Gastroesophageal sphincter (tissue), 4 donors: ENCODE results near the gene ERCC6L2. TPM values are rescaled to one million over a fixed set of nuclear protein-coding genes. Genes with fewer than 3 reads are reported as not detected.

ENCODE experiments used
- ATAC-seq: fragments of 150-250 bp; one replicate; pipeline ENCODE4 v1.9.1; 2016; ENCODE audit warnings: mild to moderate bottlenecking, moderate library complexity
- H3K27ac ChIP-seq, 4 donors: fragments of 200-600 bp; sonication (generic) in 3 of 4; 1 replicate in 3 of 4; 2 replicates in 1 of 4; pipeline ENCODE4 v1.5.1; 2016 to 2019
- H3K27me3 ChIP-seq: fragments of 200-600 bp; sonication (generic); one replicate; pipeline ENCODE4 v1.5.1; 2019
- H3K36me3 ChIP-seq, 2 donors: fragments of 200-600 bp; sonication (generic); one replicate each; pipeline ENCODE4 v1.5.1; 2019; ENCODE audit warnings: control low read depth in 1 of 2
- H3K4me1 ChIP-seq, 3 donors: fragments of 200-600 bp; sonication (generic); 1 replicate in 2 of 3; 2 replicates in 1 of 3; pipeline ENCODE4 v1.5.1; 2016 to 2019; ENCODE audit warnings: control low read depth in 2 of 3
- H3K4me3 ChIP-seq, 2 donors: fragments of 200-600 bp; sonication (generic); one replicate each; pipeline ENCODE4 v1.5.1; 2019; ENCODE audit warnings: mild to moderate bottlenecking in 1 of 2, moderate library complexity in 1 of 2
- H3K9me3 ChIP-seq, 3 donors: fragments of 200-600 bp; sonication (generic); one replicate each; pipeline ENCODE4 v1.5.1; 2017 to 2019; ENCODE audit warnings: control low read depth in 2 of 3
- CTCF ChIP-seq, 4 experiments: fragments of 200-600 bp in 2 of 4; fragments of 450-650 bp in 2 of 4; sonication (generic) in 1 of 4; IDR thresholded peaks; one replicate each; pipeline ENCODE4 v1.5.1; 2017 to 2019; ENCODE audit warnings: antibody characterized with exemption in 4 of 4, mild to moderate bottlenecking in 2 of 4, moderate library complexity in 2 of 4
- EP300 ChIP-seq: sonication (generic); formaldehyde crosslinking; IDR thresholded peaks from one replicate; pipeline ENCODE4 v1.6.1; 2017; ENCODE audit warnings: antibody characterized with exemption, mild to moderate bottlenecking
- POLR2A ChIP-seq, 2 donors: fragments of 450-650 bp; IDR thresholded peaks; one replicate each; pipeline ENCODE4 v1.6.1; 2017; ENCODE audit warnings: antibody characterized with exemption in 2 of 2, mild to moderate bottlenecking in 2 of 2, moderate library complexity in 1 of 2
- POLR2AphosphoS5 ChIP-seq: sonication (generic); formaldehyde crosslinking; IDR thresholded peaks from one replicate; pipeline ENCODE4 v1.6.1; 2017; ENCODE audit warnings: antibody characterized with exemption
- WGBS, 2 donors: methylation state at CpG; one replicate each; pipeline ENCODE4 v1.1.5; 2018; ENCODE audit warnings: low coverage in 1 of 2; 5-methylcytosine and 5-hydroxymethylcytosine counted together
- total RNA-seq, 4 donors: library from RNA; depleted of rRNA; stranded (reverse); fragments of >200 nt; gene quantifications; one replicate each; pipeline ENCODE4 v1.1.0, GENCODE V29; 2016

Gene ERCC6L2
- total RNA-seq, 4 donors from 2014 or later = 70.0 to 137 (median 113) TPM

- ATAC-seq = no peak
Observed at GRCh38 chr9:95954940-95955339, 79.4 kb downstream of the ERCC6L2 start.

DNA sequence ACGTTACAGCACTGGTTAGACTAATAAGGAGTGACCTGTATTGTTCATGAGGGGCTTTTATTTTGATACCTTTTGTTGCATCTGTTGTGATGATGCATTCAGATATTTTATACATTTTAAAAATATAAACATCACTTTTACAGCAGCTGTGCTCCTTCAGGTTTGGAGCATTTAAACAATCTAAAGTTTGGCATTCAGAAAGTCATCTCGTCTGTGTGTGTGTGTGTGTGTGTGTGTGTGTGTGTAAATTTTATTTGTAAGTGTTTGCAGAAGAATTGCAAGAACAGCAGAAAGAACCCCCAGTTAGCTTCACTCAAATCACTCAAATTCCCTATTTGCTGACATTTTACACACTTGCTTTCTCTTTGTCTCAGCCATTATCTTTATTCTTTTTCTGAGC is 87.4 kb downstream of the ERCC6L2 start:
- Histone ChIP-seq H3K4me1 (peaks cover 0 to 36% (median 9%) of the 10 kb centered on the region in 3 donors), H3K36me3 (no peaks in the 10 kb centered on the region), H3K9me3 (no peaks in the 10 kb centered on the region), H3K27me3 (no peaks in the 10 kb centered on the region), H3K27ac (no peak overlapping the region), H3K4me3 (no peak overlapping the region)
- 76 to 82% methylated on average over 2 of the region's 2 CpGs for WGBS, 2 donors
- no peak for TF ChIP-seq POLR2A (IDR thresholded peaks at IDR 0.05)
- no peak for TF ChIP-seq POLR2AphosphoS5
- no peak for TF ChIP-seq EP300
- TF ChIP-seq CTCF (IDR thresholded peaks at IDR 0.05) = no peak
- ATAC-seq = no peak

More at GRCh38 chr9:95954940-95955339, 79.4 kb downstream of the ERCC6L2 start:
- H3K4me1 ChIP-seq = no peaks in the 10 kb centered on the region
- no peak overlapping the region for H3K4me3 ChIP-seq
- H3K36me3 ChIP-seq = peaks cover 0 to 26% of the 10 kb centered on the region in 2 donors
- TF ChIP-seq CTCF (IDR thresholded peaks at IDR 0.05) (no peak), EP300 (no peak), POLR2A (IDR thresholded peaks at IDR 0.05) (no peak), POLR2AphosphoS5 (no peak)
- WGBS, 2 donors = 96 to 100% methylated on average over 1 to 2 of the region's 2 CpGs
- H3K27ac ChIP-seq = no peak overlapping the region
- H3K27me3 ChIP-seq = no peaks in the 10 kb centered on the region
- H3K9me3 ChIP-seq = peaks cover 0 to 6% (median 0%) of the 10 kb centered on the region in 3 donors

- TF ChIP-seq POLR2A (IDR thresholded peaks at IDR 0.05) (no peak), POLR2AphosphoS5 (no peak), CTCF (IDR thresholded peaks at IDR 0.05) (no peak), EP300 (no peak)
- Histone ChIP-seq H3K4me1 (peaks cover 0 to 41% (median 9%) of the 10 kb centered on the region in 3 donors), H3K27ac (no peak overlapping the region), H3K4me3 (no peak overlapping the region), H3K27me3 (no peaks in the 10 kb centered on the region), H3K9me3 (no peaks in the 10 kb centered on the region), H3K36me3 (no peaks in the 10 kb centered on the region)
- no peak for ATAC-seq
- WGBS, 2 donors = 90 to 100% methylated on average over 2 to 3 of the region's 3 CpGs
Observed at GRCh38 chr9:95963659-95964058, 88.2 kb downstream of the ERCC6L2 start.

DNA sequence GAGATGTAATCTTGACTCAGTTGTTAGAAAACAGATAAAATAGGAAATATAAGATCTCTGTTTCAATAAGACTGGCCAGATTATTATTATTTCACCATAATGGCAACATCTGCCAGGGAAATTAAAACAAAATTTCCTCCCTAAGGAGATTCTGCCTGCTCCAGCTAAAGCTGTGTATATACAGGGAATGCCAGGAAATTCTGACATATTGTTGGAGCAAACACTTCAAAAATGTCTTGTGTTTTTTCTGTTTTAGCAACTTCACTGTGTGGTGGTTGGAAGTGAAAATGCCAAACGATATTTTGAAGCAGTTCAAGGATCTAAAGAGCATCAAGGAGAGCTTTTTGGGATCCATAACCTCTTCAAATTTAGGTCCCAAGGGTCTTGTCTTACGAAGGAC is 90.8 kb downstream of the ERCC6L2 start:
- H3K9me3 ChIP-seq = no peaks in the 10 kb centered on the region
- no peak for ATAC-seq
- H3K4me3 ChIP-seq = no peak overlapping the region
- H3K27ac ChIP-seq = peak overlapping the region in 3 of 4 donors; percentile 34 to 62 (median 39)
- H3K27me3 ChIP-seq = no peaks in the 10 kb centered on the region
- no peak for TF ChIP-seq EP300
- peak; percentile 70 for TF ChIP-seq POLR2AphosphoS5
- WGBS, 2 donors = 20 to 32% methylated on average over 2 of the region's 2 CpGs
- no peaks in the 10 kb centered on the region for H3K36me3 ChIP-seq
- peaks cover 0 to 60% (median 11%) of the 10 kb centered on the region in 3 donors for H3K4me1 ChIP-seq

DNA sequence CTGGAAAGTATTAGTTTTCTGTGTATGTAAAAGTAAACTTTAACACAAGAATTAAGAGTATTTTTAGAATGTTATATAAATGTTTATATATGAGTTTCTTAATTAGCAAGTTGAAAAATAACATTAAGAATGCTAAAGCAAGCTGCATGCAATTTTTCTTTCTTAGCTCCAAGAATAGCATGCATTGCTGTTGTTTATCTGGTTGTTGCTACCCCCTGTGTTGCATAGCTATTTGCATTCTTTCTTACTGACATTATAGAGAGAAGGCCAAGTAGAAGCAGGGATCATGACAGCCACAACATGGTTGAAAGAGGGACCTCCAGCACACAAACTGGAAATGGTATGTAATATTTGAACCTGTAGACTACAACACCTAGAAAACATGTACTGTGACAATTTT is 94.8 kb downstream of the ERCC6L2 start:
- Histone ChIP-seq H3K9me3 (no peaks in the 10 kb centered on the region), H3K36me3 (peaks cover 0 to 24% of the 10 kb centered on the region in 2 donors), H3K27ac (no peak overlapping the region), H3K4me1 (peaks cover 0 to 49% (median 11%) of the 10 kb centered on the region in 3 donors), H3K4me3 (no peak overlapping the region), H3K27me3 (no peaks in the 10 kb centered on the region)
- ATAC-seq = no peak
- no peak for TF ChIP-seq EP300

DNA sequence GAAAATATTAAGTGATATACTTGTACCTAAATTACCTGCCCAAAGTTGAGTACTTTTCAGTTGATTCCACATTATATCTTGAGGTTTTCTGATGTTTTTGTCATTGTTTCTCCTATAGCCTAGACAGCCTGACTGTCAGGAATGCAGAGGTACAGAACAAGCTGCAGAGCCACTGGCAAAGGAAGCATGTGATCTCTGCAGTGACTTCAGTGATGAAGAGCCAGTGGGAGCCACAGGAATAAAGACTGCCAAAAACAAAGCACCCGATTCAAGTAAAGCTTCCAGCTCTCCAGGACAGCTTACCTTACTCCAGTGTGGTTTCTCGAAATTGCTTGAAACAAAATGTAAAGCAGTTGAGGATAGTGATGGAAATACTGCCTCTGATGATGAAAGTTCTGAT is 96.3 kb downstream of the ERCC6L2 start:
- TF ChIP-seq POLR2AphosphoS5 (no peak), POLR2A (IDR thresholded peaks at IDR 0.05) (no peak)
- Histone ChIP-seq H3K9me3 (no peaks in the 10 kb centered on the region), H3K36me3 (peaks cover 0 to 24% of the 10 kb centered on the region in 2 donors), H3K4me3 (no peak overlapping the region), H3K27me3 (no peaks in the 10 kb centered on the region), H3K27ac (no peak overlapping the region), H3K4me1 (peaks cover 0 to 34% (median 4%) of the 10 kb centered on the region in 3 donors)
- 33 to 60% methylated on average over 1 to 2 of the region's 2 CpGs for WGBS, 2 donors
- ATAC-seq = no peak
